Endothelial cell of umbilical vein (primary cell): ENCODE results near the gene DDX24. TPM values are rescaled to one million over a fixed set of nuclear protein-coding genes. Genes with fewer than 3 reads are reported as not detected.

Source experiments
- BruUV-seq: library from RNA; stranded (reverse); fragments of 400-500 nt; replicated peaks from 2 replicates; lab custom pipeline; 2021; lab: Mats Ljungman, UMichigan
- CTCF ChIA-PET: fragments of 300-600, 350-600 bp; sonication (Branson Sonifier 250); formaldehyde crosslinking; loops from one replicate; lab custom pipeline; 2021; ENCODE audit warnings: antibody characterized with exemption, inconsistent platforms; lab: Charles Lee
- POLR2A ChIA-PET: fragments of 300-600, 350-600 bp; sonication (Branson Sonifier 250); formaldehyde crosslinking; loops from one replicate; lab custom pipeline; 2021; ENCODE audit warnings: antibody characterized with exemption, inconsistent platforms; lab: Charles Lee
- DNase-seq: peaks from one replicate; pipeline ENCODE4 v3.0.0-alpha.2; 2011; ENCODE audit warnings: low read depth, low spot score
- FAIRE-seq: peaks from 2 replicates; lab custom pipeline; 2011; peaks lifted over from hg19 to GRCh38; lab: Jason Lieb, UNC
- H2AFZ ChIP-seq: 2 replicates; pipeline ENCODE4 v1.6.0; 2012; ENCODE audit warnings: low read depth, low read length, control low read depth, inconsistent platforms
- H3K27ac ChIP-seq: 2 replicates; pipeline ENCODE4 v1.5.1; 2011; ENCODE audit warnings: low read depth, mild to moderate bottlenecking, control low read depth, low read length, moderate library complexity; ENCODE audit not compliant: insufficient read depth
- H3K27me3 ChIP-seq, 2 experiments: 2 replicates each; pipeline versions ENCODE4 v1.6.0 to v1.6.1; 2011; ENCODE audit warnings: low read length in 2 of 2, mixed read lengths in 1 of 2; ENCODE audit not compliant: control insufficient read depth in 2 of 2, insufficient read depth in 2 of 2
- H3K36me3 ChIP-seq, 2 experiments: 2 replicates in 1 of 2; 3 replicates in 1 of 2; pipeline ENCODE4 v1.5.1; 2011; ENCODE audit warnings: low read length in 2 of 2, mild to moderate bottlenecking in 1 of 2, moderate library complexity in 1 of 2; ENCODE audit not compliant: control insufficient read depth in 2 of 2, insufficient read depth in 2 of 2; ENCODE audit errors: extremely low read depth in 1 of 2
- H3K4me1 ChIP-seq: 3 replicates; pipeline ENCODE4 v1.5.1; 2011; ENCODE audit warnings: mild to moderate bottlenecking, low read length; ENCODE audit not compliant: control insufficient read depth, insufficient read depth; ENCODE audit errors: extremely low read depth
- H3K4me2 ChIP-seq: 2 replicates; pipeline ENCODE4 v1.6.1; 2011; ENCODE audit warnings: low read length, control low read depth, mixed read lengths; ENCODE audit not compliant: insufficient read depth
- H3K4me3 ChIP-seq, 3 experiments: fragments of 200-600 bp in 1 of 3; sonication (generic), shearing (Covaris generic) in 1 of 3; replicated peaks in 1 of 3; 2 replicates each; pipeline ENCODE4 v1.5.1; 2011 to 2016; ENCODE audit warnings: control low read depth in 3 of 3, low read length in 3 of 3, mild to moderate bottlenecking in 2 of 3, inconsistent platforms in 1 of 3, low read depth in 1 of 3, moderate library complexity in 1 of 3; ENCODE audit not compliant: insufficient read depth in 1 of 3
- H3K79me2 ChIP-seq: 2 replicates; pipeline ENCODE4 v1.6.0; 2012; ENCODE audit warnings: low read length, inconsistent platforms; ENCODE audit not compliant: control insufficient read depth, insufficient read depth
- H3K9ac ChIP-seq: replicated peaks from 2 replicates; pipeline ENCODE3; 2011; ENCODE audit warnings: low read length, control low read depth; ENCODE audit not compliant: insufficient read depth; ENCODE audit errors: extremely low read depth
- H3K9me1 ChIP-seq: replicated peaks from 3 replicates; pipeline ENCODE4 v1.6.0; 2011; ENCODE audit warnings: mild to moderate bottlenecking, low read length; ENCODE audit not compliant: control insufficient read depth, insufficient read depth; ENCODE audit errors: extremely low read depth
- H3K9me3 ChIP-seq: replicated peaks from 2 replicates; pipeline ENCODE4 v1.5.1; 2012; ENCODE audit warnings: low read length, inconsistent platforms; ENCODE audit not compliant: control insufficient read depth, insufficient read depth
- H4K20me1 ChIP-seq: replicated peaks from 2 replicates; pipeline ENCODE3; 2011; ENCODE audit warnings: mild to moderate bottlenecking, low read length; ENCODE audit not compliant: control insufficient read depth, insufficient read depth; ENCODE audit errors: extremely low read depth
- CTCF ChIP-seq, 2 donors: IDR thresholded peaks; 1 replicate in 1 of 2; 2 replicates in 1 of 2; pipeline ENCODE4 v1.5.1; 2011; ENCODE audit warnings: low read length in 2 of 2, mild to moderate bottlenecking in 2 of 2, moderate library complexity in 2 of 2, control low read depth in 1 of 2, inconsistent platforms in 1 of 2, low read depth in 1 of 2; ENCODE audit not compliant: insufficient read depth in 1 of 2; ENCODE audit errors: extremely low read depth in 1 of 2
- EZH2 ChIP-seq: IDR thresholded peaks from 2 replicates; pipeline ENCODE4 v1.6.1; 2012; ENCODE audit warnings: borderline replicate concordance, low read depth, mild to moderate bottlenecking, moderate library complexity, low read length, inconsistent platforms; ENCODE audit not compliant: severe bottlenecking
- FOS ChIP-seq: IDR thresholded peaks from 2 replicates; pipeline ENCODE4 v1.6.1; 2011; ENCODE audit warnings: mild to moderate bottlenecking, low read length, moderate library complexity, borderline replicate concordance; ENCODE audit not compliant: insufficient read depth
- GATA2 ChIP-seq: IDR thresholded peaks from 2 replicates; pipeline ENCODE4 v1.7.0; 2011; ENCODE audit warnings: low read depth, mild to moderate bottlenecking, moderate library complexity, mixed read lengths, low read length; ENCODE audit not compliant: insufficient read length, insufficient read depth
- JUN ChIP-seq: IDR thresholded peaks from 2 replicates; pipeline ENCODE4 v1.6.1; 2011; ENCODE audit warnings: borderline replicate concordance, low read depth; ENCODE audit not compliant: insufficient read length, insufficient read depth
- MYC ChIP-seq: IDR thresholded peaks from one replicate; pipeline ENCODE4 v1.6.1; 2011; ENCODE audit warnings: mild to moderate bottlenecking, low read depth, low read length
- POLR2A ChIP-seq: IDR thresholded peaks from 2 replicates; pipeline ENCODE4 v1.6.1; 2012; ENCODE audit warnings: low read depth, mild to moderate bottlenecking, control low read depth, low read length
- POLR2AphosphoS5 ChIP-seq: IDR thresholded peaks from 2 replicates; pipeline ENCODE4 v1.6.1; 2012; ENCODE audit warnings: low read depth, mild to moderate bottlenecking, control low read depth, low read length, moderate library complexity; ENCODE audit not compliant: insufficient read depth
- dilution Hi-C: fragments of 300-500 bp; cut with MboI; formaldehyde crosslinking; loops from one replicate; pipeline ENCODE4 v1.15.0; 2019; ENCODE audit warnings: low sequenced_read_pairs; ENCODE audit not compliant: extremely low pct_ligation_motif_present
- intact Hi-C: fragments of 100-400 bp; cut with micrococcal nuclease; formaldehyde crosslinking; loops from one replicate; pipeline ENCODE4 v1.10.0; 2022
- polyA plus RNA-seq, 4 experiments: library from polyadenylated mRNA; depleted of rRNA in 3 of 4; stranded (reverse) in 3 of 4; unstranded in 1 of 4; fragments of >200 nt; gene quantifications; 2 replicates each; pipeline versions ENCODE4 v1.2.1 to v1.2.3, GENCODE V29; 2011 to 2012; ENCODE audit warnings: missing spikeins in 1 of 4
- total RNA-seq: library from RNA; stranded (reverse); gene quantifications from 2 replicates; pipeline ENCODE4 v1.2.3, GENCODE V29; 2021
- TF ChIP-seq, protein P1 (sequence below): IDR thresholded peaks from 2 replicates; pipeline ENCODE4 v1.6.1; 2011; ENCODE audit not compliant: insufficient read depth, insufficient read length

The DDX24 gene
- total and polyA plus RNA-seq, 2 donors (not counting 3 experiments of a cell fraction or from before 2014, with no cell fraction given), result 88.3 to 141 TPM

GRCh38 chr14:94120667-94121340 lies 39.8 kb upstream of the DDX24 start:
- no peaks in the 10 kb centered on the region for H3K36me3 ChIP-seq
- intact Hi-C loops (no loop called here), dilution Hi-C loops (no loop called here)
- H3K9me1 ChIP-seq, result no peaks in the 10 kb centered on the region
- H3K4me1 ChIP-seq, result no peaks in the 10 kb centered on the region
- TF ChIP-seq CTCF (IDR thresholded peaks at IDR 0.05; ENCODE audit: extremely low read depth in 1 of 2, insufficient read depth in 1 of 2, low read depth in 1 of 2, low read length in 2 of 2), result no peak
- no peak for TF ChIP-seq JUN
- no peak for TF ChIP-seq POLR2AphosphoS5
- TF ChIP-seq POLR2A, result no peak
- no peak for TF ChIP-seq EZH2
- TF ChIP-seq, protein P1, sequence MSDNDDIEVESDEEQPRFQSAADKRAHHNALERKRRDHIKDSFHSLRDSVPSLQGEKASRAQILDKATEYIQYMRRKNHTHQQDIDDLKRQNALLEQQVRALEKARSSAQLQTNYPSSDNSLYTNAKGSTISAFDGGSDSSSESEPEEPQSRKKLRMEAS, result no peak
- TF ChIP-seq MYC, result no peak
- no peak for TF ChIP-seq GATA2
- no peak for TF ChIP-seq FOS
- FAIRE-seq (no peak), DNase-seq (peak; percentile 23)
- H3K27me3 ChIP-seq, result no peaks in the 10 kb centered on the region
- ChIA-PET CTCF (no interaction called here), POLR2A (no interaction called here)
- H3K4me3 ChIP-seq, result no peak overlapping the region
- no peaks in the 10 kb centered on the region for H4K20me1 ChIP-seq
- H3K9me3 ChIP-seq, result no peaks in the 10 kb centered on the region
- no peak overlapping the region for H3K9ac ChIP-seq
- H2AFZ ChIP-seq, result no peak overlapping the region
- no peak overlapping the region for H3K4me2 ChIP-seq
- BruUV-seq, result no TSS peak
- H3K79me2 ChIP-seq, result no peaks in the 10 kb centered on the region
- H3K27ac ChIP-seq, result no peak overlapping the region
